ENCODE results near the gene RAB11FIP3. TPM values are rescaled to one million over a fixed set of nuclear protein-coding genes. Genes with fewer than 3 reads are reported as not detected.

RAB11FIP3 gene
- total and polyA plus RNA-seq, 12 donors: 12.7 to 63.4 (median 40.8) TPM

DNA sequence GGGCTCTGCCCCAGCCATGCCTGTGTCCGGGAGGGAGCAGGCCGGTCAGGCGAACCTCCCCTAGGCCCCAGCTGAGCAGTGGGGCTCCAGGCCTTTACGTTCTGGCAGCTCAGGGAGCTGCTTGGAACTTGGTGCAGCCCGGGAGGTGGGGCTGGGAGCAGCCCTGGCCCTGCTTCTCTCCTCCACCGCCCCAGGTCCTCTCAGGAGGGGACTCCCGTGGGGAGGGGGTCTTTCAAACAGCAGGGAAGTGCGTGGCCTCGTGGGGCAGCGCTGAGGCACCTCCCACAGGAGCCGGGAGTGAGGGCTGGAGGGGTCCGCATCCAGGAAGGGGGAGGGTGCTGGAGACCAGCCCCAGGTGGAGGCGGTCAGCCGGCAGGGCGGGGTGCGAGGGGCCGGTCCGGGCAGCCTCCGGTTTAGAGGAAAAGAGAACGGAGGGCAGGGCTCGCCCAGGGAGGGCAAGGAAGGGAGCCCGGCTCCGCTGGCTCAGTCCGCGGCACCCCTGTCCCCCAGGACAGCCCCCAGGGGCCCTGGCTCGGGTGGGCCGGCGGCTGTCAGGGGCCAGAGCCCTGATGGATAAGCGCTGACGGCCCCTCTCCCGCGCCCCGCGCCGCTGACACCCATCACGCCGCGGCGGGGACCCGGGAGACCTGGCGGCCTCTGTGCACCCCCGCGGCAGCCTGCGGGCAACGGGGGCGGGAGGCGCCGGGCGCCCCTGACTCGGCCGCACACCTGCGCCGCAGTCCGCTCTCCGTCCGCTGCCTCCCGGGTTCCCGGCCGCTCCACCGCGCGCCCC, 134.2 kb downstream of the RAB11FIP3 start:
- no peaks in the 10 kb centered on the region for H3K36me3 ChIP-seq (replicated peaks in 1 of 2)
- H3K4me1 ChIP-seq (replicated peaks in 1 of 2): peaks cover 0 to 2% of the 10 kb centered on the region in 2 donors
- H3K9me3 ChIP-seq (replicated peaks in 1 of 3): no peaks in the 10 kb centered on the region
- DNase-seq: no peak
- peaks cover 23% of the 10 kb centered on the region for H3K27me3 ChIP-seq
- TF ChIP-seq, protein P1, sequence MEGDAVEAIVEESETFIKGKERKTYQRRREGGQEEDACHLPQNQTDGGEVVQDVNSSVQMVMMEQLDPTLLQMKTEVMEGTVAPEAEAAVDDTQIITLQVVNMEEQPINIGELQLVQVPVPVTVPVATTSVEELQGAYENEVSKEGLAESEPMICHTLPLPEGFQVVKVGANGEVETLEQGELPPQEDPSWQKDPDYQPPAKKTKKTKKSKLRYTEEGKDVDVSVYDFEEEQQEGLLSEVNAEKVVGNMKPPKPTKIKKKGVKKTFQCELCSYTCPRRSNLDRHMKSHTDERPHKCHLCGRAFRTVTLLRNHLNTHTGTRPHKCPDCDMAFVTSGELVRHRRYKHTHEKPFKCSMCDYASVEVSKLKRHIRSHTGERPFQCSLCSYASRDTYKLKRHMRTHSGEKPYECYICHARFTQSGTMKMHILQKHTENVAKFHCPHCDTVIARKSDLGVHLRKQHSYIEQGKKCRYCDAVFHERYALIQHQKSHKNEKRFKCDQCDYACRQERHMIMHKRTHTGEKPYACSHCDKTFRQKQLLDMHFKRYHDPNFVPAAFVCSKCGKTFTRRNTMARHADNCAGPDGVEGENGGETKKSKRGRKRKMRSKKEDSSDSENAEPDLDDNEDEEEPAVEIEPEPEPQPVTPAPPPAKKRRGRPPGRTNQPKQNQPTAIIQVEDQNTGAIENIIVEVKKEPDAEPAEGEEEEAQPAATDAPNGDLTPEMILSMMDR (IDR thresholded peaks at IDR 0.05): no peak
- no peak for TF ChIP-seq POLR2A (IDR thresholded peaks at IDR 0.05)
- no peak overlapping the region for H3K27ac ChIP-seq
- intact Hi-C loops (cut with DNase I): no loop called here
- H3K4me3 ChIP-seq: no peak overlapping the region
- 10 to 40% (median 15%) methylated on average over 5 to 62 of the region's 62 CpGs for WGBS, 4 donors

DNA sequence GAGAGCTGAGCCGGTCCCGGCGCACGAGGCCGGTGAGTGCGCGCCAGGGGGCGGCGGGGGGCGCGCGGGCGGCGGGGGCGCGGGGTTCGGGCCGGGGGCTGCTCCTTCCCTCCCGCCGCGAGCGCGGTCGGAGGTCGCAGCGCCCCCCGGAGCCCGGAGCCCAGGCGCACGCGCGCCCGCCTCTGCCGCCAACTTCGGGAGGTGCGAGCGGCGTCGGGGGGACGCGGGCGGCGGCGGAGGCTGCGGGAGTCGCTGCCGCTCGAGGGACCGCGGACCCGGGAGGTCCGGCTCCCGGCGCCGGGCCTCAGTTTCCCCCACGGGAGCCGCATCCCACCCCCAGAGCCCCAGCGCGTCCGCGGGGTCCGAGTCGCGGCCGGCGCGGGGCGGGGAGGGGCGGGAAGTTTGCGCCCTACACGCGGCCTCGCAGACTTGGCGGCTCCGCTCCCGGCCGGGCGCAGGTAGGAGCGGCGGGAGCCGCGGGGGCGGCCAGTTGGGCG, 134.8 kb downstream of the RAB11FIP3 start, which contains the start of gene PRR35:
PRR35 (plus strand) TSS at position 191 of the 497 bp plus-strand sequence. CDS start 2,901 bp downstream, outside the sequence.
- no peak for DNase-seq
- intact Hi-C loops (cut with DNase I): no loop called here
- H3K36me3 ChIP-seq (replicated peaks in 1 of 2): no peaks in the 10 kb centered on the region
- peaks cover 23% of the 10 kb centered on the region for H3K27me3 ChIP-seq
- 0 to 2% (median 1%) methylated on average over 3 to 79 of the region's 84 CpGs; no CpG with 5 or more reads in 1 of the 4 donors for WGBS, 4 donors
- H3K27ac ChIP-seq: no peak within 1 kb of the TSS
- TF ChIP-seq, protein P1 (IDR thresholded peaks at IDR 0.05): no peak
- no peak for TF ChIP-seq POLR2A (IDR thresholded peaks at IDR 0.05)
- H3K9me3 ChIP-seq (replicated peaks in 1 of 3): no peaks in the 10 kb centered on the region
- no peaks in the 10 kb centered on the region for H3K4me1 ChIP-seq (replicated peaks in 1 of 2)
- H3K4me3 ChIP-seq: peak within 1 kb of the TSS in 1 of 4 donors; percentile 15

DNA sequence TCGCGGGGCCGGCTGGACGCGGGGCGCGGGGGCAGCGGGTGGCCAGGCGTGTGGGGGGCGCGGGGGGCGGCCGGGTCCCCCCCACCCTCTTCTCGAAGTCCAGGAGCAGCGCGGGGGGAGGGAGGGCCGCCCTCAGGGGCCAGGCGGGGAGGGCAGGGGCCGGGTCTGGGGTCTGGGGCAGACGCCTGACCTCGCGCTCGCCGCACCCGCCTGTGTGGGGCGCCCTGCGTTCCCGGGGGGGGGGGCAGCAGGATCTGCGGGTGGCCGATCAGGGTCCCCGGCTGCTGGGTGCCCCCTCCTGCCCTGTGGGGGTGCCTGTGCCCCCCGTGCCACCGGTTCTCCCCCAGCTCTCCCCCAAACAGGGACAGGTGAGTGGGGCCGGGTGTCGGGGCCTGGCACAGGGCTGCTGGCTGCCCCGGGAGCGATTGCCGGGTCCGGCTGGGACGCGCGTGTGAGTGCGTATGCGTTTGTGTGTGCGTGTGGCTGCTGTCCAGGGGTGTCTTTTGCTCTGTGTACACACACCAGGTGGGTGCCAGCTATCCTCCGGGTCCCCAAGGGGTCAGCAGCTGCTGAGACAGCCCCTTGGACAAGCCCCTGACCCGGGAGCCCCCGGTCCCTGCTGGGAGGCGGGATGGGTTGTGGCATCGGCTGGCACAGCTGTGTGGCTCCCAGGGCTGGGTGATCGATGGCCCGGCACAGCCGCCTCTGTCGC, 135.4 kb downstream of the RAB11FIP3 start:
- no peak for DNase-seq
- intact Hi-C loops (cut with DNase I): no loop called here
- Histone ChIP-seq H3K9me3 (replicated peaks in 1 of 3) (no peaks in the 10 kb centered on the region), H3K27ac (no peak overlapping the region), H3K4me1 (replicated peaks in 1 of 2) (peaks cover 2 to 3% of the 10 kb centered on the region in 2 donors), H3K27me3 (peaks cover 23% of the 10 kb centered on the region), H3K4me3 (no peak overlapping the region), H3K36me3 (replicated peaks in 1 of 2) (no peaks in the 10 kb centered on the region)
- WGBS, 4 donors: 18 to 49% (median 34%) methylated on average over 9 to 54 of the region's 54 CpGs
- TF ChIP-seq, protein P1 (IDR thresholded peaks at IDR 0.05): no peak
- TF ChIP-seq POLR2A (IDR thresholded peaks at IDR 0.05): no peak

DNA sequence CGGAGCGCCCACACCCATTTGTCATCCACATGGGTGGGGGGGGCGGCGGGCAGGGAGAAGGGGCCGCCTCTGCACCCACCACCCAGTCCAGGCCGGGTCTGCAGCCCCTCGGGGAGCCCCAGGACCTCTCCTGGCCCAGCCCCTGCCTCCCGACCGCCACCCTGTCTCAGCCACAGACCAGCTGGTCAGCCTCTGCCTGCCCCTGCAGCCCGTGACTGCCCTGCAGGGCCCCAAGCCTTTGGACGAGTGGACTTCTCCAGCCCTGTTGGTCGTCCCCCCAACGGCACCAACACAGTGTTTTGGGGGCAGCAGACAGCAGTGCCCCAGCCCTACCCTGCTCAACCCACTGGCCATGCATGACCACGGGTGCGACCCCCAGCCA, 136.0 kb downstream of the RAB11FIP3 start:
- Histone ChIP-seq H3K27me3 (peaks cover 23% of the 10 kb centered on the region), H3K9me3 (replicated peaks in 1 of 3) (no peaks in the 10 kb centered on the region), H3K27ac (no peak overlapping the region), H3K4me3 (no peak overlapping the region), H3K4me1 (replicated peaks in 1 of 2) (peaks cover 7 to 9% of the 10 kb centered on the region in 2 donors), H3K36me3 (replicated peaks in 1 of 2) (no peaks in the 10 kb centered on the region)
- no peak for DNase-seq
- TF ChIP-seq POLR2A (IDR thresholded peaks at IDR 0.05): no peak
- TF ChIP-seq, protein P1 (IDR thresholded peaks at IDR 0.05): no peak
- WGBS, 4 donors: 66 to 72% (median 69%) methylated on average over 11 to 15 of the region's 15 CpGs; no CpG with 5 or more reads in 1 of the 4 donors
- intact Hi-C loops (cut with DNase I): no loop called here

All from adrenal gland (tissue), 12 donors.